Liver (tissue), 3 donors: Measurements from ENCODE around the gene HSD3B7.
A peak's percentile ranks its signal among the peaks of the same experiment; 100 is the strongest.

ENCODE experiments used
- EGR1 ChIP-seq, 2 donors: IDR thresholded peaks; 2 replicates each; pipeline ENCODE4 v1.6.1; 2016 to 2018; ENCODE audit warnings: antibody characterized with exemption in 2 of 2, low read depth in 2 of 2
- HNF4G ChIP-seq: IDR thresholded peaks from 2 replicates; pipeline ENCODE4 v1.6.1; 2016; ENCODE audit warnings: antibody characterized with exemption
- JUND ChIP-seq, 2 donors: IDR thresholded peaks; 2 replicates each; pipeline ENCODE4 v1.6.1; 2016; ENCODE audit warnings: antibody characterized with exemption in 2 of 2
- SP1 ChIP-seq: IDR thresholded peaks from 2 replicates; pipeline ENCODE4 v1.6.1; 2018; ENCODE audit warnings: antibody characterized with exemption, mild to moderate bottlenecking
- TAF1 ChIP-seq: conservative IDR thresholded peaks from 2 replicates; pipeline ENCODE4 v1.6.1; 2016; ENCODE audit warnings: antibody characterized with exemption, mild to moderate bottlenecking
- YY1 ChIP-seq: IDR thresholded peaks from 2 replicates; pipeline ENCODE4 v1.6.1; 2016; ENCODE audit warnings: antibody characterized with exemption, mild to moderate bottlenecking
- ZBTB33 ChIP-seq: IDR thresholded peaks from 2 replicates; pipeline ENCODE4 v1.6.1; 2016; ENCODE audit warnings: antibody characterized with exemption
- TF ChIP-seq, protein P1 (sequence below): IDR thresholded peaks from 2 replicates; pipeline ENCODE4 v1.6.1; 2016; ENCODE audit warnings: antibody characterized with exemption
- TF ChIP-seq, protein P2 (sequence below): fragments of 150-350 bp; IDR thresholded peaks from 2 replicates; pipeline ENCODE4 v1.5.1; 2017; ENCODE audit warnings: improper control_type of control experiment, low read depth, low read length; ENCODE audit not compliant: missing input control
- TF ChIP-seq, protein P3 (sequence below): IDR thresholded peaks from 2 replicates; pipeline ENCODE4 v1.6.1; 2016; ENCODE audit warnings: antibody characterized with exemption, mild to moderate bottlenecking
- donor health status: healthy.
- donor health status: healthy.

DNA sequence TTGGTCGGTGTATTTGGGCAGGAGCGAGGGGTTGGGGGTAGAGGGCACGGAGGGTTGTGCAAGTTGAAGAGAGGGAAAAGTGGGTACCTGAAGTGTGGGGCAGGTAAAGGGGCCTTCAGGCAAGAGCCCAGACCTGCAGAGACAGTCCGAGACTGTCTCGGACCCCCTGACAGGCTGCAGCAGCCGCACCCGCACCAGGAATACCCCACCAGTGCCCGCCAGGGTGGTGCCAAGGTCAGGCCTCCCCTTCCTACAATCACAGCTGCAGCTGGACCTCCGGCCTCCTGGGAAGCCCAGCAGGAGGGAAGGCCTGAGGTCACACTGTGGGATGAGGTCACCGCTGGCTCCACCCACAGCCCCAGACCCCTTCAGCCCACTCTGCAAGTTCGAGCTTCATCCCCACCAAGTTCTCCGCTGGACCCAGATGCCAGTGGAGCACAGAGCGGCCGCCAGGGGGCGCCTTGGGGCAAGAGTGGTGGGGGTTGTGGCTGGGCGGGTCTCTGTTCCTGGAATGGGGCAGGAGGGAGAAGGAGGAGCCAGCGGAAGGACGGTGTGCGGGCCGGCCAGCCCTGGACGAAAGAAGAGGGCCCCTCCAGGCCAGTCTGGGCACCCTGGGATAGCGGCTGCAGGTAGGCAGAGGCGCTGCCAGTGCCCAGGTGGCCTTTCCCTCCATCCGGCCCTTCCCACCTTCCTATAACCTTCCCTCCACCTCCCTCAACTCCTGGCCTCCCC lies at the start of gene HSD3B7:
- TF ChIP-seq, protein P1, sequence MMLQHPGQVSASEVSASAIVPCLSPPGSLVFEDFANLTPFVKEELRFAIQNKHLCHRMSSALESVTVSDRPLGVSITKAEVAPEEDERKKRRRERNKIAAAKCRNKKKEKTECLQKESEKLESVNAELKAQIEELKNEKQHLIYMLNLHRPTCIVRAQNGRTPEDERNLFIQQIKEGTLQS = no peak
- TF ChIP-seq, protein P2, sequence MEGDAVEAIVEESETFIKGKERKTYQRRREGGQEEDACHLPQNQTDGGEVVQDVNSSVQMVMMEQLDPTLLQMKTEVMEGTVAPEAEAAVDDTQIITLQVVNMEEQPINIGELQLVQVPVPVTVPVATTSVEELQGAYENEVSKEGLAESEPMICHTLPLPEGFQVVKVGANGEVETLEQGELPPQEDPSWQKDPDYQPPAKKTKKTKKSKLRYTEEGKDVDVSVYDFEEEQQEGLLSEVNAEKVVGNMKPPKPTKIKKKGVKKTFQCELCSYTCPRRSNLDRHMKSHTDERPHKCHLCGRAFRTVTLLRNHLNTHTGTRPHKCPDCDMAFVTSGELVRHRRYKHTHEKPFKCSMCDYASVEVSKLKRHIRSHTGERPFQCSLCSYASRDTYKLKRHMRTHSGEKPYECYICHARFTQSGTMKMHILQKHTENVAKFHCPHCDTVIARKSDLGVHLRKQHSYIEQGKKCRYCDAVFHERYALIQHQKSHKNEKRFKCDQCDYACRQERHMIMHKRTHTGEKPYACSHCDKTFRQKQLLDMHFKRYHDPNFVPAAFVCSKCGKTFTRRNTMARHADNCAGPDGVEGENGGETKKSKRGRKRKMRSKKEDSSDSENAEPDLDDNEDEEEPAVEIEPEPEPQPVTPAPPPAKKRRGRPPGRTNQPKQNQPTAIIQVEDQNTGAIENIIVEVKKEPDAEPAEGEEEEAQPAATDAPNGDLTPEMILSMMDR = peak; percentile 95
- TF ChIP-seq, protein P3, sequence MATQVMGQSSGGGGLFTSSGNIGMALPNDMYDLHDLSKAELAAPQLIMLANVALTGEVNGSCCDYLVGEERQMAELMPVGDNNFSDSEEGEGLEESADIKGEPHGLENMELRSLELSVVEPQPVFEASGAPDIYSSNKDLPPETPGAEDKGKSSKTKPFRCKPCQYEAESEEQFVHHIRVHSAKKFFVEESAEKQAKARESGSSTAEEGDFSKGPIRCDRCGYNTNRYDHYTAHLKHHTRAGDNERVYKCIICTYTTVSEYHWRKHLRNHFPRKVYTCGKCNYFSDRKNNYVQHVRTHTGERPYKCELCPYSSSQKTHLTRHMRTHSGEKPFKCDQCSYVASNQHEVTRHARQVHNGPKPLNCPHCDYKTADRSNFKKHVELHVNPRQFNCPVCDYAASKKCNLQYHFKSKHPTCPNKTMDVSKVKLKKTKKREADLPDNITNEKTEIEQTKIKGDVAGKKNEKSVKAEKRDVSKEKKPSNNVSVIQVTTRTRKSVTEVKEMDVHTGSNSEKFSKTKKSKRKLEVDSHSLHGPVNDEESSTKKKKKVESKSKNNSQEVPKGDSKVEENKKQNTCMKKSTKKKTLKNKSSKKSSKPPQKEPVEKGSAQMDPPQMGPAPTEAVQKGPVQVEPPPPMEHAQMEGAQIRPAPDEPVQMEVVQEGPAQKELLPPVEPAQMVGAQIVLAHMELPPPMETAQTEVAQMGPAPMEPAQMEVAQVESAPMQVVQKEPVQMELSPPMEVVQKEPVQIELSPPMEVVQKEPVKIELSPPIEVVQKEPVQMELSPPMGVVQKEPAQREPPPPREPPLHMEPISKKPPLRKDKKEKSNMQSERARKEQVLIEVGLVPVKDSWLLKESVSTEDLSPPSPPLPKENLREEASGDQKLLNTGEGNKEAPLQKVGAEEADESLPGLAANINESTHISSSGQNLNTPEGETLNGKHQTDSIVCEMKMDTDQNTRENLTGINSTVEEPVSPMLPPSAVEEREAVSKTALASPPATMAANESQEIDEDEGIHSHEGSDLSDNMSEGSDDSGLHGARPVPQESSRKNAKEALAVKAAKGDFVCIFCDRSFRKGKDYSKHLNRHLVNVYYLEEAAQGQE = peak; percentile 31
- TF ChIP-seq TAF1 (no peak), JUND (IDR thresholded peaks at IDR 0.05) (no peak), SP1 (peak; percentile 7), YY1 (peak; percentile 76), EGR1 (IDR thresholded peaks at IDR 0.05; ENCODE audit: low read depth in 2 of 2) (no peak), HNF4G (no peak), ZBTB33 (no peak)
